Measurements from ENCODE around the gene CALCR. TPM values are rescaled to one million over a fixed set of nuclear protein-coding genes. Genes with fewer than 3 reads are reported as not detected.

CALCR gene
- total RNA-seq, 1 donor from 2014 or later = 0.49 TPM

DNA sequence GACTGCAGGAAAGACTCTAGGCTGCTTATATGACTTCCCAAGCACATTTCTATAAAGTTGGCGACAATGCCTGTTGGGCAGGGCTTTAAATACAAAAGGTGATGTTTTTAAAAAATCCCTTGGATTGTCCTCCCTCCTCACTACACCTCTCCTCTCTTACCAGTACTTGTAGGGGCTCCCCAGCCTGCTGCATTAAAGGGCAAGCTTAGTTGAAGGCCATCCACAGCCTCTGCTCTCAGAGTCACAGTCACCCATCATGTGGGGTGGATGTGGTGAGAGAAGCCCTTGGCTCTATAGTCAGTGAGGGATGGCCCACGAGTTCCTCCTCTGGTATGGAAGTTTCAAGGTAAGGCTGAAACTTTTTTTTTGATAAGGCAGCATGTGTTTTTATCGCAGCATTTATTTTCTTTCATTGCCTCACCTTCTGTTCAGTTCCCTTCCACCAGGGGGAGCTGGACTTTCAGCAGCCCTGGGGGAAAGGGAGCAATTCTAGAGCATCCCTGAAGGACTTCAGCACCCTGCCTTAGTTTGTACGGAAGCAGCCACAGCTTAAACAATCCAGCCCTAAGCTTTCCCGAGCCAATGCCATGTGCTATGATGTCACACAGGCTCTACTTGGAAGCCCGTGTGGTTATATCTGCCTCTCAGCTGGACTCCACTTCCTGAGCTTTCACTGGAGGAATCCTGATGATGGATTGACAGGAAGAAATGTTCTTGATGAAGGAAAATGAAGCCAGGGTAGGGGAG lies 131.9 kb downstream of the CALCR start:
- peak; percentile 9 for DNase-seq

DNA sequence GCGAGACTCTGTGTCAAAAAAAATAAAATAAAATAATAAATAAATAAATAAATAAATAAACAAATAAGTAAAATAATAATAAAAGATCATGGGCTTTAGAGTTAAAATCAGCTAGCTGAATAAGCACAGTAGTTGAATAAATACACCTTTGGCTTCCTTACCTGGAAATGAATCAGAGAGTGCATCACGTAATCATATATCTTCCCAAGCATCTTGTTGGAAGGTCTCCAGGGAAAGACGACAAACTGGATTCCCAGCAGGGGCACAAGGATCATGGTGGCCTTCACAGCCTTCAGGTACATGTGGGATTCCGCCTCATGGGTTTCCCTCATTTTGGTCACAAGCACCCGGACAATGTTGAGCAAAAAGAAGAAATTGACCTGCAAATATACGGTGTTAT lies 138.7 kb downstream of the CALCR start:
- DNase-seq = no peak

GRCh38 chr7:93432130-93432529 lies 142.4 kb downstream of the CALCR start:
- DNase-seq = no peak

DNA sequence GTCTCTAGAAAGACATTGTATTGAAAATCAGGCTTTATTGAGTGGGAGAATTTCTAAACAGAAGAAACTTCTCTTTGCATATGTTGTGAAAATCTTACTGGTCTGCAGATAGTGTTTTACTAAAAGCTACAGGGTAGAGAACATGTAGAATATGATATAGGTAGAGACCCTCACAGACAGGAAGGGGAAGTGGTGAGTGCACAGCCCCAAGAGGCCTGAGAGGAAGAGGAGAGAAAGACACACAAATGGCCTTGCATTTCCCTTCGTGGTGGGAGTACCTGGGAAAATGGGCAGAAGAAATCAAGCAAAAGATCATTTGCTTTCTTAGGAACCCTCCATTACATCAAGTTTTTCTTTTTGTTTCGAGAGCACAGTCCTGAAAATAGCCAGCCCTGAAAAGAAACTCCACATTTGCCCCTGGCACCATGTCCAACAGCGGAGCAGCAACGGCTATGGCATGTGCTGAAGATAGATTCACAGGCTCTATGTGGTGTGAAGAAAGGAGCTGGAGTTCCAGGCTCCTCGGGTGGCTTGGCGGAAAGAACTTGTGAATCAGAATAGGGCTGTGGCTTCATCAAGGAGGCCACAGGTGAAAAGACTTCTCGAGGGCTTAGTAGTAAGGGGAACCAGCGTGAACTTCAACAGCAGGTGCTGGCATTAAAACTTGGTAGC lies 143.5 kb downstream of the CALCR start:
- no peak for DNase-seq

GRCh38 chr7:93429563-93429962 lies 145.0 kb downstream of the CALCR start:
- no peak for DNase-seq

GRCh38 chr7:93427107-93427506 lies 147.4 kb downstream of the CALCR start:
- no peak for DNase-seq

- DNase-seq = no peak
These were observed 148.3 kb downstream of the CALCR start for GRCh38 chr7:93426155-93426696.

DNA sequence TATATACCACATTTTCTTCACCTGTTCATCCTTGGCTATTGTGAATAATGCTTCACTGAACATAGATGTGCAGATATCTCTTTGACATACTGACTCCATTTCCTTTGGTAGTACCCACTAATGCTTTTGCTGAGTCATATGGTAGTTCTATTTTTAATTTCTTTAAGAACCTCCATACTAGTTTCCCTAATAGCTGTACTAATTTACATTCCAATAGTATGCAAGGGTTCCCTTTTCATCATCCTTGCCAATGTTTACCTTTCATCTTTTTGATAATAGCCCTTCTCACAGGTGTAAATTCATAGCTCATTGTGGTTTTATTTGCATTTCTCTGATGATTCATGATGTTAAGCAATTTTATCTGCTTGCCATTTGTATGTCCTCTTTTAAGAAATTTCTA lies 159.9 kb downstream of the CALCR start:
- DNase-seq = no peak

- DNase-seq = no peak
These were observed 165.2 kb downstream of the CALCR start for GRCh38 chr7:93409324-93409723.

GRCh38 chr7:93407239-93407638 lies 167.3 kb downstream of the CALCR start:
- DNase-seq = no peak

DNA sequence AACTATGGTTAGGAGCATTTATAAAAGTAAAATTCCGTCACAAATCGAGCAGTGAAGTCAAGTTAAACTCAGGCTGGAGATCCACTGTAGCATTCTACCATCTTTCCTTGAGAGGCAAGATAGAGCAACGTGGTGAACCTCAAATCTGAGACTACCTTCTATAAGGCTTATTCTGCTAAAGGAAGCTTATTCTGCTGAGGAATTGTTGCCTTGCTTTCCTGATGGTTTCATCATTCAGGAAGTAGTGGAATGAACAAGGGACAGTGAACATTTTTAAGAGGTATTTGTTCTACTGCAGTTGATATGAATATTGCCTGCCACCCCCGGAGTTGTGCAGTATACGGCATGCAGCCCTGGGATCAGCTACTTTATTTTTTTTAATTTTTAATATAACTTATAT lies 171.6 kb downstream of the CALCR start:
- DNase-seq = no peak

DNA sequence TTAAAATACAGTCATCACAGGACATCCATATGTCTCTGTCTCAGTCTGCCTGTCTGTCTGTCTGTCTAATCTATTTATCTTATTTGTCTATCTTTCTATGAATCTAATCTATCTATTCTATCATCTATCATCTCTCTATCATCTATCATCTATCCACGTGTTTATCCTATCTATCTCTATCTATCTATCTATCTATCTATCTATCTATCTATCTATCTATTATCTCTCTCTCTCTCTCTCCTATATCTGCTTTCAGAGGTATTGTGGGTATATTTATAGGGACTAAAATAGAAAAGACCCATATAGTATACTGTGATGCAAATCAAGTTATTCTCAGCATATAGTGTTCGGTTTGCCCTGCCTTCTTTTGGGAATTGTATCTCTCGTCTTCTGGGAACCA lies 174.9 kb downstream of the CALCR start:
- DNase-seq = no peak

GRCh38 chr7:93392984-93393383 lies 181.5 kb downstream of the CALCR start:
- DNase-seq = no peak

DNA sequence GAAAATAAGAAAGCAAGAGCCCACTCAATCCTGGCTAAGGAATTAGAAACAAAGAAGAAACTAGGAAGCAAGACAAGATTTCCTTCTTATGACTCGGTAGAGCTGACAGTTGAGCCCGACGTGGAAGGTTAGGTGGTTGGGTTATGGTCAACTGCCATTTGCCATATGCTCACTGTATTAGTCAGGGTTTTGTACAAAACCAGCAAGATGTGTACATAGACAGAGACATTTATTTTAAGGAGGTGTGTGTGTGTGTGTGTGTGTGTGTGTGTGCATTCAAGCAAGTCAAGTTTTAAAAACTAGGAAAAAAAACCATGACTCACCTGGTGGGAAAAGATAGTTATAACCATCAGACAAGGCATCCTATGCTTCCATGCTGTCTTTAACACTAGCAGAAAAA lies 183.9 kb downstream of the CALCR start:
- DNase-seq = no peak

GRCh38 chr7:93382362-93382761 lies 192.2 kb downstream of the CALCR start:
- DNase-seq = no peak

GRCh38 chr7:93378131-93378760 lies 196.3 kb downstream of the CALCR start:
- no peak for DNase-seq

- no peak for DNase-seq
These were observed 198.9 kb downstream of the CALCR start for GRCh38 chr7:93375603-93376002.

Small RNA genes within 50 kb of the gene (small RNA-seq; reads per million reads assigned to genes)
- gene MIR489 (ENCODE audit: low replicate concordance) (0.35 reads per million, percentile 42 among the genes with 10 or more reads in this experiment), gene MIR653 (ENCODE audit: low replicate concordance) (0.07 reads per million)

Measured in skin of body (tissue), 3 donors.